Adrenal gland (tissue), 12 donors: ENCODE data around the gene NOP16. TPM values are rescaled to one million over a fixed set of nuclear protein-coding genes. Genes with fewer than 3 reads are reported as not detected.

ENCODE experiments used
- DNase-seq, 7 donors: peaks; one replicate each; pipeline ENCODE4 v3.0.0-alpha.2; 2019 to 2020
- H3K27ac ChIP-seq, 5 donors: fragments of 200-600 bp; sonication (generic) in 4 of 5; 1 replicate in 3 of 5; 2 replicates in 2 of 5; pipeline versions ENCODE4 v1.5.1 to v1.8.0; 2016 to 2020; ENCODE audit warnings: mild to moderate bottlenecking in 1 of 5
- H3K27me3 ChIP-seq: fragments of 200-600 bp; 2 replicates; pipeline ENCODE4 v1.8.0; 2021
- H3K36me3 ChIP-seq, 2 donors: fragments of 200-600 bp; replicated peaks in 1 of 2; 1 replicate in 1 of 2; 2 replicates in 1 of 2; pipeline versions ENCODE4 v1.5.1 to v1.8.0; 2018 to 2022
- H3K4me1 ChIP-seq, 2 donors: fragments of 200-600 bp; replicated peaks in 1 of 2; 1 replicate in 1 of 2; 2 replicates in 1 of 2; pipeline versions ENCODE4 v1.5.1 to v1.8.0; 2018 to 2021
- H3K4me3 ChIP-seq, 4 donors: fragments of 200-600 bp; sonication (generic) in 3 of 4; one replicate each; pipeline ENCODE4 v1.5.1; 2016 to 2018
- H3K9me3 ChIP-seq, 3 donors: fragments of 200-600 bp; sonication (generic) in 1 of 3; replicated peaks in 1 of 3; 1 replicate in 2 of 3; 2 replicates in 1 of 3; pipeline versions ENCODE4 v1.5.1 to v1.8.0; 2016 to 2021
- POLR2A ChIP-seq, 2 donors: fragments of 450-650 bp; IDR thresholded peaks; one replicate each; pipeline ENCODE4 v1.6.1; 2017; ENCODE audit warnings: antibody characterized with exemption in 2 of 2, mild to moderate bottlenecking in 2 of 2, moderate library complexity in 1 of 2
- WGBS, 4 donors: extraction: QIAGEN DNeasy Blood & Tissue Kit in 2 of 4; methylation state at CpG; one replicate each; pipeline versions ENCODE4 v1.1.5 to v1.1.7; 2013 to 2017; 5-methylcytosine and 5-hydroxymethylcytosine counted together
- intact Hi-C, 2 donors: fragments of 100-400 bp; cut with DNase I; formaldehyde crosslinking; loops; one replicate each; pipeline versions ENCODE4 v1.14.1 to v1.15.0; 2022 to 2023
- polyA plus RNA-seq, 3 donors: library from polyadenylated mRNA; stranded (reverse); fragments of 200-250 nt in 2 of 3; fragments of 350-450 nt in 1 of 3; fragmentation: Illumina TruSeq in 1 of 3; extraction: RNeasy Lipid Tissue Mini Kit (QIAGEN cat#74804) in 1 of 3; gene quantifications; one replicate each; pipeline ENCODE4 v1.2.3, GENCODE V29; 2013 to 2014
- total RNA-seq, 9 donors: library from RNA; depleted of rRNA in 4 of 9; stranded (reverse); fragments of >200 nt in 4 of 9; fragments of 120-200 nt in 1 of 9; fragmentation: NEBNext Ultra II Directional in 1 of 9; extraction: Animal tissue kit (Norgen Biotek cat#: 25700) in 1 of 9; gene quantifications; one replicate each; pipeline versions ENCODE4 v1.1.0 to v1.2.4, GENCODE V29; 2013 to 2023
- TF ChIP-seq, protein P1 (sequence below), 6 experiments: fragments of 450-650 bp in 4 of 6; fragments of 200-600 bp in 2 of 6; sonication (generic) in 1 of 6; IDR thresholded peaks; 1 replicate in 5 of 6; 2 replicates in 1 of 6; pipeline versions ENCODE4 v1.5.1 to v1.8.0; 2016 to 2021; ENCODE audit warnings: antibody characterized with exemption in 6 of 6, mild to moderate bottlenecking in 2 of 6, moderate library complexity in 1 of 6
- donor health status: healthy with polysubstance abuse.
- donor health status: Bipolar disorder and iron deficiency.
- donor health status: DM: yes; HTN: yes; CAD: no.
- donor health status: DM: no; HTN: no; CAD: no.
- donor health status: DM: no; HTN: no; CAD: no.
- donor health status: DM: yes; HTN: yes; CAD: no.

The NOP16 gene
- total and polyA plus RNA-seq, 12 donors = 6.2 to 62.1 (median 26.5) TPM

DNA sequence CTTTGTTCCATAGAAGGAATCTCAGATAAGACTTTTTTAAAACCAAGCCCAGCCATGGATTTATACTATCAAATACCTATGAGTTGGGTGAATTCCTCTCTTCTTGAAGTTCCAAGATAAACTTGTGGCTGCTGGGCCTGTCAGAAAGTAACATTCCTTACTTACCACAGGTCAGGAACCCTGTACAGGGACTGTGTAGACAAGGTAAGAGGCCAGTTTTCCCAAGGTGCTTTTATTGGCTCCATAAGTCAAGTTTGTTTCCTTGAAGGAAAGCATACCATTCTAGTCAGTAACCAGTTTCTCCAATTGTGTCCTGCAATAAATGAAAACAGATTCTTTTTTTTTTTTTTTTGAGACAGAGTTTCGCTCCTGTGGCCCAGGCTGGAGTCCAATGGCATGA, 36.7 kb upstream of the NOP16 start:
- no peak for DNase-seq
- intact Hi-C loops = no loop called here
- H3K4me3 ChIP-seq = no peak overlapping the region
- no peaks in the 10 kb centered on the region for H3K36me3 ChIP-seq
- no peak overlapping the region for H3K27ac ChIP-seq
- H3K9me3 ChIP-seq = peaks cover 0 to 3% (median 0%) of the 10 kb centered on the region in 3 donors
- no peaks in the 10 kb centered on the region for H3K27me3 ChIP-seq
- H3K4me1 ChIP-seq = no peaks in the 10 kb centered on the region
- no peak for TF ChIP-seq POLR2A (IDR thresholded peaks at IDR 0.05)
- TF ChIP-seq, protein P1, sequence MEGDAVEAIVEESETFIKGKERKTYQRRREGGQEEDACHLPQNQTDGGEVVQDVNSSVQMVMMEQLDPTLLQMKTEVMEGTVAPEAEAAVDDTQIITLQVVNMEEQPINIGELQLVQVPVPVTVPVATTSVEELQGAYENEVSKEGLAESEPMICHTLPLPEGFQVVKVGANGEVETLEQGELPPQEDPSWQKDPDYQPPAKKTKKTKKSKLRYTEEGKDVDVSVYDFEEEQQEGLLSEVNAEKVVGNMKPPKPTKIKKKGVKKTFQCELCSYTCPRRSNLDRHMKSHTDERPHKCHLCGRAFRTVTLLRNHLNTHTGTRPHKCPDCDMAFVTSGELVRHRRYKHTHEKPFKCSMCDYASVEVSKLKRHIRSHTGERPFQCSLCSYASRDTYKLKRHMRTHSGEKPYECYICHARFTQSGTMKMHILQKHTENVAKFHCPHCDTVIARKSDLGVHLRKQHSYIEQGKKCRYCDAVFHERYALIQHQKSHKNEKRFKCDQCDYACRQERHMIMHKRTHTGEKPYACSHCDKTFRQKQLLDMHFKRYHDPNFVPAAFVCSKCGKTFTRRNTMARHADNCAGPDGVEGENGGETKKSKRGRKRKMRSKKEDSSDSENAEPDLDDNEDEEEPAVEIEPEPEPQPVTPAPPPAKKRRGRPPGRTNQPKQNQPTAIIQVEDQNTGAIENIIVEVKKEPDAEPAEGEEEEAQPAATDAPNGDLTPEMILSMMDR (IDR thresholded peaks at IDR 0.05) = no peak
- 67 to 100% (median 97%) methylated on average over 1 of the region's 1 CpG for WGBS, 4 donors

DNA sequence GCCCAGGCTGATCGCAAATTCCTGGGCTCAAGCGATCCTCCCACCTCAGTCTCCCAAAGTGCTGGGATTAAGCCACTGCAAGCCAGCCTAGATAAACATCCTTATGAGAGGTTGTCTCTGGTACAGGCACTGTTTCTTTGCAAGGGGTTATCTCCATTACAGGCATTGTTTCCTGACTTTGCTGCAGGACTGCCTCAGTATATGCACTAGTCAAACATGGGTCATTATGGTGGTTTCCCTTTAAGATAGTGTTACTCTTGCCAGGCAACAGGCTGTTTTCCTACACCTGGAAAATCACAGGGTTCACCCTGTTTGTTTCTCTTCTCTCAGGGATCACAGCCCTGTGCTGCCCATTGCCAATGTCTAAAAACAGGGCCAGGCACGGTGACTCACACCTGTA, 35.8 kb upstream of the NOP16 start:
- 64 to 76% (median 68%) methylated on average over 3 of the region's 3 CpGs for WGBS, 4 donors
- Histone ChIP-seq H3K27me3 (no peaks in the 10 kb centered on the region), H3K4me3 (no peak overlapping the region), H3K4me1 (no peaks in the 10 kb centered on the region), H3K9me3 (peaks cover 0 to 3% (median 0%) of the 10 kb centered on the region in 3 donors), H3K27ac (no peak overlapping the region), H3K36me3 (no peaks in the 10 kb centered on the region)
- no peak for DNase-seq
- intact Hi-C loops = no loop called here
- TF ChIP-seq, protein P1 (IDR thresholded peaks at IDR 0.05) = no peak
- TF ChIP-seq POLR2A (IDR thresholded peaks at IDR 0.05) = no peak

DNA sequence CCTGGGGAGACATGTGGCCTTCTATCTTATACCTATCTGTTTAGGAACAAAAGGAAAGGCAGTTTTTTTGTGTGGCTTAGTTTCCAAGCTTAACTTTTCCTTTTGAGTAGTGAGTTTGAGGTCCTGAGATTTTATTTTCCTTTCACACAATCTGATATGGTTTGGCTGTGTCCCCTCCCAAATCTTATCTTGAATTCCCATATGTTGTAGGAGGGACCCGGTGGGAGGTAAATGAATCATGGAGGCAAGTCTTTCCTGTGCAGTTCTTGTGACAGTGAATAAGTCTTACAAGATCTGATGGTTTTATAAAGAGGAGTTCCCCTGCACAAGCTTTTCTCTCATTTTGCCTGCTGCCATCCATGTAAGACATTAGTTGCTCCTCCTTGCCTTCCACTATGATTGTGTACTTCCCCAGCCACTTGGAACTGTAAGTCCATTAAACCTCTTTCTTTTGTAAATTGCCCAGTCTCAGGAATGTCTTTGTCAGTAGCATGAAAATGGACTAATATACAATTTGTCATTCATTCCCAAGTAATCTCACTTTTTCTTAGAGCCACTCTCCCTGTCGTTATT, 32.7 kb upstream of the NOP16 start:
- intact Hi-C loops = no loop called here
- Histone ChIP-seq H3K36me3 (no peaks in the 10 kb centered on the region), H3K27ac (no peak overlapping the region), H3K9me3 (no peaks in the 10 kb centered on the region), H3K4me3 (no peak overlapping the region), H3K4me1 (peaks cover 0 to 8% of the 10 kb centered on the region in 2 donors), H3K27me3 (no peaks in the 10 kb centered on the region)
- WGBS, 4 donors = 59 to 76% (median 67%) methylated on average over 2 of the region's 2 CpGs
- DNase-seq = no peak
- TF ChIP-seq, protein P1 (IDR thresholded peaks at IDR 0.05) = no peak
- TF ChIP-seq POLR2A (IDR thresholded peaks at IDR 0.05) = no peak

DNA sequence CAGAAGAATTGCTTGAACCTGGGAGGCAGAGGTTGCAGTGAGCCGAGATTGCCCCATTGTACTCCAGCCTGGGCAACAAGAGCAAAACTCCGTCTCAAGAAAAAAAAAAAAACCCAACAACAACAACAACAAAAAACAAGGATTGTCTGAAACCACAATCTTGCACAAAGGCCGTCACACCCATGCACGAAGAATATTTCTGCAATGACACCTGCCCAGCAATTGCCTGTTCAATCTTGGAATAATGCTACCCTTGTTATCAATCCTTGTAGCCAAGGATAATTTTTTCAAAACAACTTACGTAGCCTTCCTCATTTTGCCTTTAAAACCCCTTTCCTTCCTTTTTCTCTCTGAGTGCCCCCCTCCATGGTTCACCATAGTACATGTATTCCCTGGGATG, 31.7 kb upstream of the NOP16 start:
- Histone ChIP-seq H3K4me1 (peaks cover 3 to 13% of the 10 kb centered on the region in 2 donors), H3K36me3 (no peaks in the 10 kb centered on the region), H3K9me3 (no peaks in the 10 kb centered on the region), H3K27me3 (no peaks in the 10 kb centered on the region), H3K27ac (no peak overlapping the region), H3K4me3 (no peak overlapping the region)
- intact Hi-C loops = no loop called here
- TF ChIP-seq, protein P1 (IDR thresholded peaks at IDR 0.05) = no peak
- TF ChIP-seq POLR2A (IDR thresholded peaks at IDR 0.05) = no peak
- 81 to 90% (median 86%) methylated on average over 5 of the region's 5 CpGs for WGBS, 4 donors
- no peak for DNase-seq
